HCT116 (cell line): ENCODE measurements around the gene SLC40A1. TPM values are rescaled to one million over a fixed set of nuclear protein-coding genes. Genes with fewer than 3 reads are reported as not detected.

Experiments
- ATAC-seq: fragments of 200-7000 bp; cut with Tn5 transposase; 2 replicates; pipeline ENCODE4 v1.9.1; 2020; ENCODE audit warnings: mild to moderate bottlenecking, moderate library complexity
- BruUV-seq: library from RNA; stranded (reverse); fragments of 400-500 nt; replicated peaks from 2 replicates; lab custom pipeline; 2021; lab: Mats Ljungman, UMichigan
- CTCF ChIA-PET: fragments of 300-600 bp; sonication (Branson Sonifier 250); formaldehyde crosslinking; loops from one replicate; lab custom pipeline; 2021; ENCODE audit warnings: antibody characterized with exemption; lab: Charles Lee
- POLR2A ChIA-PET: fragments of 300-600, 350-600 bp; sonication (Branson Sonifier 250); formaldehyde crosslinking; loops from one replicate; lab custom pipeline; 2021; ENCODE audit warnings: antibody characterized with exemption; lab: Charles Lee
- RAD21 ChIA-PET, 2 experiments: fragments of 300-600 bp; sonication (Branson Sonifier 250); formaldehyde crosslinking; loops; one replicate each; lab custom pipeline; 2023; ENCODE audit warnings: low total read pairs in 2 of 2; ENCODE audit not compliant: uncharacterized antibody in 2 of 2, unreplicated experiment in 2 of 2, low non-redundant PET in 1 of 2; lab: Charles Lee
- DNase-seq: peaks from one replicate; pipeline ENCODE4 v3.0.0-alpha.2; 2010; ENCODE audit warnings: low read depth, low spot score
- H2AFZ ChIP-seq: fragments of 200-600 bp; shearing (Covaris generic), sonication (generic); 2 replicates; pipeline ENCODE4 v1.6.1; 2017; ENCODE audit warnings: low read depth, mixed run types, mixed read lengths, antibody characterized with exemption, low read length; ENCODE audit not compliant: poor library complexity, severe bottlenecking
- H3K27ac ChIP-seq: 2 replicates; pipeline ENCODE4 v1.5.1; 2012; ENCODE audit warnings: low read depth, low read length
- H3K27me3 ChIP-seq: fragments of 200-600 bp; sonication (generic); 2 replicates; pipeline ENCODE4 v1.6.1; 2016; ENCODE audit warnings: mixed run types, low read length, mixed read lengths; ENCODE audit not compliant: insufficient read depth
- H3K36me3 ChIP-seq, 2 experiments: fragments of 200-500 bp in 1 of 2; fragments of 200-600 bp in 1 of 2; sonication (Bioruptor generic) in 1 of 2; sonication (generic) in 1 of 2; 2 replicates each; pipeline versions ENCODE4 v1.5.1 to v1.6.1; 2014 to 2016; ENCODE audit warnings: low read length in 2 of 2, inconsistent platforms in 1 of 2, mixed read lengths in 1 of 2, mixed run types in 1 of 2; ENCODE audit not compliant: insufficient read depth in 2 of 2, control insufficient read depth in 1 of 2
- H3K4me1 ChIP-seq, 2 experiments: fragments of 200-600 bp in 1 of 2; sonication (generic) in 1 of 2; 2 replicates each; pipeline versions ENCODE4 v1.5.1 to v1.6.1; 2012 to 2017; ENCODE audit warnings: low read length in 2 of 2, inconsistent platforms in 1 of 2, mild to moderate bottlenecking in 1 of 2, mixed read lengths in 1 of 2, mixed run types in 1 of 2, moderate library complexity in 1 of 2; ENCODE audit not compliant: insufficient read depth in 2 of 2, control insufficient read depth in 1 of 2
- H3K4me2 ChIP-seq: fragments of 200-600 bp; sonication (generic); 2 replicates; pipeline ENCODE4 v1.6.1; 2017; ENCODE audit warnings: mixed run types, low read length, mixed read lengths
- H3K4me3 ChIP-seq, 2 experiments: fragments of 200-600 bp in 1 of 2; sonication (generic) in 1 of 2; replicated peaks in 1 of 2; 2 replicates each; pipeline ENCODE4 v1.5.1; 2011 to 2016; ENCODE audit warnings: low read length in 2 of 2, control low read depth in 1 of 2, low read depth in 1 of 2, mild to moderate bottlenecking in 1 of 2, mixed read lengths in 1 of 2, mixed run types in 1 of 2
- H3K79me2 ChIP-seq: fragments of 200-600 bp; sonication (generic); 2 replicates; pipeline ENCODE4 v1.6.1; 2017; ENCODE audit warnings: mild to moderate bottlenecking, mixed run types, low read length, moderate library complexity, mixed read lengths; ENCODE audit not compliant: insufficient read depth
- H3K9ac ChIP-seq: fragments of 200-600 bp; sonication (generic); 2 replicates; pipeline ENCODE4 v1.6.1; 2016; ENCODE audit warnings: low read length, mixed read lengths
- H3K9me2 ChIP-seq: fragments of 200-600 bp; sonication (generic), shearing (Covaris generic); 2 replicates; pipeline ENCODE4 v1.6.1; 2017; ENCODE audit warnings: mixed run types, mild to moderate bottlenecking, moderate library complexity; ENCODE audit not compliant: insufficient read depth
- H3K9me3 ChIP-seq, 2 experiments: fragments of 200-500 bp in 1 of 2; fragments of 200-600 bp in 1 of 2; sonication (Bioruptor generic) in 1 of 2; sonication (generic) in 1 of 2; 2 replicates each; pipeline ENCODE4 v1.6.1; 2014 to 2017; ENCODE audit warnings: low read length in 2 of 2, mixed read lengths in 2 of 2, inconsistent platforms in 1 of 2, low read depth in 1 of 2, mild to moderate bottlenecking in 1 of 2, mixed run types in 1 of 2, moderate library complexity in 1 of 2; ENCODE audit not compliant: control insufficient read depth in 1 of 2, insufficient read depth in 1 of 2
- H4K20me1 ChIP-seq: fragments of 200-600 bp; sonication (generic), shearing (Covaris generic); 2 replicates; pipeline ENCODE4 v1.6.1; 2017; ENCODE audit warnings: mixed run types, mild to moderate bottlenecking, moderate library complexity; ENCODE audit not compliant: insufficient read depth
- CEBPB ChIP-seq: IDR thresholded peaks from 2 replicates; pipeline ENCODE4 v1.6.1; 2012; ENCODE audit warnings: low read depth
- EGR1 ChIP-seq: IDR thresholded peaks from 2 replicates; pipeline ENCODE4 v1.6.1; 2012; ENCODE audit warnings: low read depth
- ELF1 ChIP-seq: IDR thresholded peaks from 2 replicates; pipeline ENCODE4 v1.6.1; 2012; ENCODE audit warnings: low read depth, borderline replicate concordance
- EZH2 ChIP-seq: fragments of 200-600 bp; sonication (generic); IDR thresholded peaks from 2 replicates; pipeline ENCODE4 v1.6.1; 2017; ENCODE audit warnings: antibody characterized with exemption, mixed run types
- EZH2phosphoT487 ChIP-seq: fragments of 200-600 bp; IDR thresholded peaks from 2 replicates; pipeline ENCODE4 v1.6.1; 2018; ENCODE audit warnings: antibody characterized with exemption, borderline replicate concordance
- JUND ChIP-seq: IDR thresholded peaks from 2 replicates; pipeline ENCODE4 v1.6.1; 2012
- RAD21 ChIP-seq: IDR thresholded peaks from 2 replicates; pipeline ENCODE4 v1.6.1; 2012; ENCODE audit warnings: low read depth, mild to moderate bottlenecking
- SIN3A ChIP-seq: IDR thresholded peaks from 2 replicates; pipeline ENCODE4 v1.6.1; 2012; ENCODE audit warnings: low read depth
- SRF ChIP-seq: IDR thresholded peaks from 2 replicates; pipeline ENCODE4 v1.6.1; 2012; ENCODE audit warnings: low read depth
- TCF7L2 ChIP-seq: IDR thresholded peaks from 2 replicates; pipeline ENCODE4 v1.7.0; 2011; ENCODE audit warnings: borderline replicate concordance, inconsistent platforms; ENCODE audit not compliant: insufficient read depth, insufficient read length; ENCODE audit errors: extremely low read depth
- YY1 ChIP-seq: IDR thresholded peaks from 2 replicates; pipeline ENCODE4 v1.6.1; 2011; ENCODE audit warnings: low read length, low read depth, moderate library complexity, mild to moderate bottlenecking; ENCODE audit not compliant: insufficient replicate concordance; ENCODE audit errors: extremely low read depth
- ZFX ChIP-seq: fragments of 450-650 bp; IDR thresholded peaks from 2 replicates; pipeline ENCODE4 v1.6.1; 2017
- ZNF274 ChIP-seq: fragments of 200-500 bp; sonication (Bioruptor generic); IDR thresholded peaks from 2 replicates; pipeline ENCODE4 v1.6.1; 2014; ENCODE audit warnings: mild to moderate bottlenecking, low read depth, low read length, inconsistent platforms
- intact Hi-C: fragments of 100-400 bp; cut with micrococcal nuclease; formaldehyde crosslinking; loops from 2 replicates; pipeline ENCODE4 v1.10.0; 2022
- total RNA-seq: library from RNA; stranded (reverse); gene quantifications from one replicate; pipeline ENCODE4 v1.2.1, GENCODE V29; 2021; ENCODE audit not compliant: unreplicated experiment
- TF ChIP-seq, protein P1 (sequence below): IDR thresholded peaks from 2 replicates; pipeline ENCODE4 v1.6.1; 2012; ENCODE audit warnings: low read depth
- TF ChIP-seq, protein P2 (sequence below): IDR thresholded peaks from 2 replicates; pipeline ENCODE4 v1.6.1; 2012
- TF ChIP-seq, protein P3 (sequence below): IDR thresholded peaks from 2 replicates; pipeline ENCODE4 v1.6.1; 2011; ENCODE audit warnings: mild to moderate bottlenecking, low read length, moderate library complexity; ENCODE audit not compliant: insufficient replicate concordance; ENCODE audit errors: extremely low read depth

The SLC40A1 gene
- total RNA-seq, 1 experiment from 2014 or later, result 1.5 TPM

DNA sequence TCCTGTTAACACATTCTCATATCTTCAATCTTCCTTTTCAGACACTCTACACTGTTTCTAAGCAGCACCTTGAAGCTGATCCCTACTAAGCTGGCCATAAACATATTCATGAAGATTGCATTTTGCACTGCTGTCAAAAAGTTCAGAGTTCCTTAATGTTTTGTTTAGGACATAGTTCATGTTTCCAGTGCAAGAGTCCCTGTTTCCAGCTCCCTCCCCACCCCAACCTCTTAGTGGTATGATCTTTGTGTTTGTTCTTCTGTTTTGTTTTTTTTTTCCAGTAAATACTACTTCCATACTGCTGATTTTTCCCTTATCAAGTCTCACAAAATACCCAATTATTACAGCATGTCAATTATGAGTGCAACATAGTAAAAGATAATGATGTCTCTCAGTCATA, 4.1 kb upstream of the SLC40A1 start:
- Histone ChIP-seq H3K4me2 (no peak overlapping the region), H3K27me3 (no peaks in the 10 kb centered on the region), H3K79me2 (no peaks in the 10 kb centered on the region), H3K9me3 (no peaks in the 10 kb centered on the region), H4K20me1 (no peaks in the 10 kb centered on the region), H2AFZ (no peak overlapping the region), H3K4me3 (no peak overlapping the region), H3K9ac (no peak overlapping the region), H3K9me2 (no peaks in the 10 kb centered on the region), H3K36me3 (no peaks in the 10 kb centered on the region), H3K27ac (no peak overlapping the region), H3K4me1 (peaks cover 0 to 5% of the 10 kb centered on the region in 2 experiments; a peak in 1 of 4 replicates)
- CTCF ChIA-PET, result no interaction called here
- DNase-seq (no peak), ATAC-seq (no peak)
- POLR2A ChIA-PET, result no interaction called here
- RAD21 ChIA-PET, result no interaction called here
- TF ChIP-seq, protein P1, sequence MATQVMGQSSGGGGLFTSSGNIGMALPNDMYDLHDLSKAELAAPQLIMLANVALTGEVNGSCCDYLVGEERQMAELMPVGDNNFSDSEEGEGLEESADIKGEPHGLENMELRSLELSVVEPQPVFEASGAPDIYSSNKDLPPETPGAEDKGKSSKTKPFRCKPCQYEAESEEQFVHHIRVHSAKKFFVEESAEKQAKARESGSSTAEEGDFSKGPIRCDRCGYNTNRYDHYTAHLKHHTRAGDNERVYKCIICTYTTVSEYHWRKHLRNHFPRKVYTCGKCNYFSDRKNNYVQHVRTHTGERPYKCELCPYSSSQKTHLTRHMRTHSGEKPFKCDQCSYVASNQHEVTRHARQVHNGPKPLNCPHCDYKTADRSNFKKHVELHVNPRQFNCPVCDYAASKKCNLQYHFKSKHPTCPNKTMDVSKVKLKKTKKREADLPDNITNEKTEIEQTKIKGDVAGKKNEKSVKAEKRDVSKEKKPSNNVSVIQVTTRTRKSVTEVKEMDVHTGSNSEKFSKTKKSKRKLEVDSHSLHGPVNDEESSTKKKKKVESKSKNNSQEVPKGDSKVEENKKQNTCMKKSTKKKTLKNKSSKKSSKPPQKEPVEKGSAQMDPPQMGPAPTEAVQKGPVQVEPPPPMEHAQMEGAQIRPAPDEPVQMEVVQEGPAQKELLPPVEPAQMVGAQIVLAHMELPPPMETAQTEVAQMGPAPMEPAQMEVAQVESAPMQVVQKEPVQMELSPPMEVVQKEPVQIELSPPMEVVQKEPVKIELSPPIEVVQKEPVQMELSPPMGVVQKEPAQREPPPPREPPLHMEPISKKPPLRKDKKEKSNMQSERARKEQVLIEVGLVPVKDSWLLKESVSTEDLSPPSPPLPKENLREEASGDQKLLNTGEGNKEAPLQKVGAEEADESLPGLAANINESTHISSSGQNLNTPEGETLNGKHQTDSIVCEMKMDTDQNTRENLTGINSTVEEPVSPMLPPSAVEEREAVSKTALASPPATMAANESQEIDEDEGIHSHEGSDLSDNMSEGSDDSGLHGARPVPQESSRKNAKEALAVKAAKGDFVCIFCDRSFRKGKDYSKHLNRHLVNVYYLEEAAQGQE, result no peak
- TF ChIP-seq SIN3A, result no peak
- TF ChIP-seq ZFX, result no peak
- no peak for TF ChIP-seq YY1
- no peak for TF ChIP-seq RAD21
- no peak for TF ChIP-seq ZNF274
- TF ChIP-seq, protein P2, sequence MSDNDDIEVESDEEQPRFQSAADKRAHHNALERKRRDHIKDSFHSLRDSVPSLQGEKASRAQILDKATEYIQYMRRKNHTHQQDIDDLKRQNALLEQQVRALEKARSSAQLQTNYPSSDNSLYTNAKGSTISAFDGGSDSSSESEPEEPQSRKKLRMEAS, result no peak
- no peak for TF ChIP-seq CEBPB
- no peak for TF ChIP-seq SRF
- TF ChIP-seq EZH2phosphoT487, result no peak
- no peak for TF ChIP-seq EGR1
- no peak for TF ChIP-seq TCF7L2
- no peak for TF ChIP-seq JUND
- TF ChIP-seq EZH2, result no peak
- TF ChIP-seq, protein P3, sequence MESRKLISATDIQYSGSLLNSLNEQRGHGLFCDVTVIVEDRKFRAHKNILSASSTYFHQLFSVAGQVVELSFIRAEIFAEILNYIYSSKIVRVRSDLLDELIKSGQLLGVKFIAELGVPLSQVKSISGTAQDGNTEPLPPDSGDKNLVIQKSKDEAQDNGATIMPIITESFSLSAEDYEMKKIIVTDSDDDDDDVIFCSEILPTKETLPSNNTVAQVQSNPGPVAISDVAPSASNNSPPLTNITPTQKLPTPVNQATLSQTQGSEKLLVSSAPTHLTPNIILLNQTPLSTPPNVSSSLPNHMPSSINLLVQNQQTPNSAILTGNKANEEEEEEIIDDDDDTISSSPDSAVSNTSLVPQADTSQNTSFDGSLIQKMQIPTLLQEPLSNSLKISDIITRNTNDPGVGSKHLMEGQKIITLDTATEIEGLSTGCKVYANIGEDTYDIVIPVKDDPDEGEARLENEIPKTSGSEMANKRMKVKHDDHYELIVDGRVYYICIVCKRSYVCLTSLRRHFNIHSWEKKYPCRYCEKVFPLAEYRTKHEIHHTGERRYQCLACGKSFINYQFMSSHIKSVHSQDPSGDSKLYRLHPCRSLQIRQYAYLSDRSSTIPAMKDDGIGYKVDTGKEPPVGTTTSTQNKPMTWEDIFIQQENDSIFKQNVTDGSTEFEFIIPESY, result no peak
- no peak for TF ChIP-seq ELF1
- BruUV-seq, result no TSS peak
- intact Hi-C loops, result no loop called here
